T follicular helper cell (primary cell): ENCODE results near the gene CLDN9.

Experiments used
- DNase-seq: peaks from one replicate; pipeline ENCODE4 v3.0.0-alpha.2; 2020; ENCODE audit warnings: low read depth

The CLDN9 gene

DNA sequence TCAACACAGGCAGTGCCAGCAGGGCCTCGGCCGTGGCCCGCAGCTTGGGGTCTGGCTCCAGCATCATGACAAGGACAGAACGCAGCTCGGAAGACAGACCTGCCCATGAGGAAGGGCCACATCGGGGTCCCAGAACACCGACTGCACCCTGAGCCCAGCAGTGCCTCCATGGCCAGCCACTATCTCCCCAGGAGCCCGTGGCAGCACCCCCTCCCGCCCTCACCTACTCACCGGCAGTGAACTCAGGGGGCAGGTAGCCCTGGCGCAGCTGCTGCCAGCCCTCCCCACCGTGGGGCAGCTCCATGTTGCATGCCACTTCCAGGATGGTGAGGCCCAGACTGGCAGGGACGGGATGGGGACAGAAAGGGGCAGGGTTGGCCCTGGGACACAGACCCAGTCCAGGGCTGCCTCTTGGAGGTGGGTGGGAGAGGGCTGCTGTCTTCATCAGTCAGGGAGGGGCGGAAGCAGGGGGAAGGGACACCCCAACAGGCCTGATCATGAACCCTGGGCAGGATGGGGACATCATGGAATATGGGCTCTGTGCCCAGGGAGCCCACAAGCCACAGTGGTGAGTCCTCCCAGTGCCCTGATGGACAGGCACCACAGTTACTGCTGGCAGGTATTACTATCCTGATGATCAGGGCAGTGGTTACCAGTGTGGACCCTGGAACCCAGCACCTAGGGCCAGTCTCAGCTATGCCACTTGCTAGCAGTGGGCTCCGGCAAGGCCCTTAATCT, 38.2 kb upstream of the CLDN9 start:
- DNase-seq, result no peak

GRCh38 chr16:2975161-2975795, 37.4 kb upstream of the CLDN9 start:
- no peak for DNase-seq

GRCh38 chr16:2976201-2976600, 36.5 kb upstream of the CLDN9 start:
- DNase-seq, result no peak

- no peak for DNase-seq
Measured at GRCh38 chr16:2976673-2977072, 36.0 kb upstream of the CLDN9 start.

GRCh38 chr16:2977440-2977839, 35.3 kb upstream of the CLDN9 start:
- no peak for DNase-seq

DNA sequence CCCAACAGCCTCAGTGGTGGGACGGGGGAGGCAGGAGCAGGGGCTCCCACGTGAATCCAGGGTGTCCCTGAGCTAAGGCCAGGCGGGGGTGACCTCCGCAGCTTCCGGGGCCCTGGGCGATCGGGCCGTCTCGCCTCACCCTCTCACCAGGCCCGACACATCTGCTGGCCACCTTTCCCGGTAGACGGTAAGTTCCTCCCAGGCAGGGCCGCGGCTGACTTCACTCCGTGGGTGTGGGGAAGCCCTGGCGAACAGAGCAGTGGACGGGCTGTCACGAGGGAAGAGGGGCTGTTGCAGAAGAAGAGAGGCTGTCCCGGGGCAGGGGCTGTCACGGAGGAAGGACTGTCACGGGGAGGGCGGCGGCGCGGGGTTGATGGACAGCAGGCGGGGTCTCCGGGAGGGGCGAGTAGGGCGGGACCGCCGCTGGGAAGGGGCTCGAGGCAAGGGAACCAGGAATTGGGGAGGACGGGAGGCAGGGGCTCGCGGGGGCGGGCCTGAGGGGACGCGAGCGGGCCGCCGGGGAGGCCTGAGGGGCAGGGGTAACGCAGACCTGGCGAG, 33.0 kb upstream of the CLDN9 start:
- no peak for DNase-seq

GRCh38 chr16:2980227-2981176, 32.2 kb upstream of the CLDN9 start, which contains the start of gene PKMYT1:
TSS of gene PKMYT1 (minus strand) at chr16:2980446. CDS start at chr16:2979657, 789 bp downstream.
- peak; percentile 88 for DNase-seq

- no peak for DNase-seq
Measured at GRCh38 chr16:2981177-2981898, 31.4 kb upstream of the CLDN9 start.

- DNase-seq, result no peak
Measured at GRCh38 chr16:2981899-2982250, 30.8 kb upstream of the CLDN9 start.

DNA sequence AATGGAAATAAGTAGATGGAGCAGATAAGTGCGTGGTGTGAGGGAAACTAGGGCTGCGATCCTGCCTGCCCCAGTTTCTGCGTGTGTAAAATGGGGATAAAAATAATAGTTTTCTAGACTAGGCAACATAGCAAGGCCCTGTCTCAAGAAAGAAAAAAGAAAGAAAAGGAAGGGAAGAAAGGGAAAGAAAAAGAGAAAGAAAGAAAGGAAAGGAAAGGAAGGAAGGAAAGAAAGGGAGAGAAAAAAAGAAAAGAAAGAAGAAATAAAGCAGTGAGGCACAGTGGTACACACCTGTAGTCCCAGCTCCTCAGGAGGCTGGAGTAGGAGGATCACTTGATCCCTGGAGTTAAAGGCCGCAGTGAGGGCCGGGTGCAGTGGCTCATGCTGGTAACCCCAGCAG, 30.3 kb upstream of the CLDN9 start:
- DNase-seq, result no peak

GRCh38 chr16:2983706-2984136, 29.0 kb upstream of the CLDN9 start:
- DNase-seq, result peak; percentile 38

DNA sequence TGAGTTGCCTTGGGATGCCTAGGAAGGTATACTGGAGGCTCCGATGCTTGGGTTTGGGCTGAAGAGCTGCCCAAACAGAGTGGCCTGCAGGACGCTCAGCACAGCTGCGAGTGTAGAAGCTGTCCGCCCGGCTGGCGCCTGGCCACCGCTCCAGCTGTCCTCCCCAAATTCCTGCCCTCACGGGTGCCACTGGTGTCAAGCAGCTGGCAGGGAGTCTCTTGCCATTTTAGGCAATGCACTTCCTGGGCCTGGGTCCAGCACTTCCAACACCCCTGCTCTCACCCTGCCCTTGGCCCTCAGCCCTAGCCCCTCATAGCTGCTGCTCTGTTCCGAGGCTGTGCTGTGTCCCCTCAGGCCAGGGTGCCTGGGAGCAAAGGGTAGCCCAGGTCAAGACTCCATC, 27.3 kb upstream of the CLDN9 start:
- no peak for DNase-seq

- DNase-seq, result no peak
Measured at GRCh38 chr16:2985893-2986355, 26.8 kb upstream of the CLDN9 start.

GRCh38 chr16:2986623-2987188, 26.0 kb upstream of the CLDN9 start:
- DNase-seq, result no peak

DNA sequence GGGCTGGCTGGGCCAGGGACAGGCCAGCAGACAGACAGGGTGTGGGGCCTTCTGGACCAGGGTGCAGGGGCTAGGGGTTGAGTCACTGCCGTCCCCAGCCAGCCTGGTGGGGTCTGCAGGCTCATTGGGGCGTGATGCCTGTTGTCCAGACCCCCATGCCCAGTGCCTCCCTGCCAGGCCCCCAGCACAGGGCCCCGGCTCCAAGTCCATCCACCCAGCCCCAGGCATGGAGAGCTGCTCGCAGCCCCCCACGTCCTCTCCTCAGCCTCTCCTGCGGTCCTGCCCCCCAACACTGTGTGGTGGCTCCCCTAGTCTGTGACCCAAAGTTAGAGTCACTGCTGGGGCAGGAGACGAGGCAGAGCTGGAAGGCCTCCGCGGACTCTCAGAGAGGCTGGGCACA, 25.4 kb upstream of the CLDN9 start:
- no peak for DNase-seq

GRCh38 chr16:2987833-2988232, 24.9 kb upstream of the CLDN9 start:
- no peak for DNase-seq

GRCh38 chr16:2988590-2989099, 24.1 kb upstream of the CLDN9 start:
- DNase-seq, result no peak

- no peak for DNase-seq
Measured at GRCh38 chr16:2990891-2991290, 21.8 kb upstream of the CLDN9 start.

GRCh38 chr16:2991566-2992261, 21.0 kb upstream of the CLDN9 start:
- DNase-seq, result no peak

- DNase-seq, result no peak
Measured at GRCh38 chr16:2992383-2993081, 20.2 kb upstream of the CLDN9 start.
